PFSK-1 (cell line): Measurements from ENCODE around the gene GFI1B.

Source experiments
- FOXP2 ChIP-seq: optimal IDR thresholded peaks from 2 replicates; pipeline ENCODE3; 2011; ENCODE audit warnings: borderline replicate concordance, control low read depth, inconsistent platforms; ENCODE audit not compliant: insufficient read depth; ENCODE audit errors: extremely low read length, extremely low read depth
- POLR2AphosphoS5 ChIP-seq: IDR thresholded peaks from 2 replicates; pipeline ENCODE4 v1.6.1; 2012; ENCODE audit warnings: low read depth, mild to moderate bottlenecking, control low read depth, low read length, moderate library complexity
- SIN3A ChIP-seq: IDR thresholded peaks from 2 replicates; pipeline ENCODE4 v1.6.1; 2012; ENCODE audit warnings: mild to moderate bottlenecking, low read length, moderate library complexity, borderline replicate concordance; ENCODE audit not compliant: insufficient read depth
- TAF1 ChIP-seq: IDR thresholded peaks from 2 replicates; pipeline ENCODE4 v1.6.1; 2012; ENCODE audit warnings: low read length, control low read depth, borderline replicate concordance; ENCODE audit not compliant: insufficient read depth
- TF ChIP-seq, protein P1 (sequence below), 2 experiments: IDR thresholded peaks; 2 replicates each; pipeline versions ENCODE4 v1.6.1 to v1.8.0; 2011 to 2012; ENCODE audit warnings: low read depth in 2 of 2, low read length in 2 of 2, control low read depth in 1 of 2, inconsistent platforms in 1 of 2, mild to moderate bottlenecking in 1 of 2, moderate library complexity in 1 of 2; ENCODE audit not compliant: insufficient read depth in 1 of 2

DNA sequence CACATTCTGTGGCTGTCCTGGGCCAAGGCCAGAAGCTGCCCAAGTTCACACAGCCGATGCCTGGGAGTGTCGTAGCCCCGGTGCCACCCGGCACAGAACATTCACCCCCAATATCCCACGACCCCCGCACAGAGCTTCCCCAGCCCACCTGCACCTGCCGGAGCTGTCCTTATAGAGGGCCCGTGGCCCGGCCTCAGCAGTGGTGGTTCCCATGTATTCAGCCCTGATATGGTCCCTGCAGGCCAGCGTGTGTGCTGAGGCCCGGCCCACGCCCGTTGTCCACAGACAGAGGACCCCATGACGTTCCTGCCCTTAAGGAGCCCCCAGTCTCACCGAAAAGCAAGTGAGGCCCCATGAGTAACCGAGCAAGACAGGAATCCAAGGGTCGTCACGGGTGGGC, 5.3 kb upstream of the GFI1B start:
- TF ChIP-seq POLR2AphosphoS5 (no peak), TAF1 (no peak), SIN3A (no peak), FOXP2 (no peak)
- TF ChIP-seq, protein P1, sequence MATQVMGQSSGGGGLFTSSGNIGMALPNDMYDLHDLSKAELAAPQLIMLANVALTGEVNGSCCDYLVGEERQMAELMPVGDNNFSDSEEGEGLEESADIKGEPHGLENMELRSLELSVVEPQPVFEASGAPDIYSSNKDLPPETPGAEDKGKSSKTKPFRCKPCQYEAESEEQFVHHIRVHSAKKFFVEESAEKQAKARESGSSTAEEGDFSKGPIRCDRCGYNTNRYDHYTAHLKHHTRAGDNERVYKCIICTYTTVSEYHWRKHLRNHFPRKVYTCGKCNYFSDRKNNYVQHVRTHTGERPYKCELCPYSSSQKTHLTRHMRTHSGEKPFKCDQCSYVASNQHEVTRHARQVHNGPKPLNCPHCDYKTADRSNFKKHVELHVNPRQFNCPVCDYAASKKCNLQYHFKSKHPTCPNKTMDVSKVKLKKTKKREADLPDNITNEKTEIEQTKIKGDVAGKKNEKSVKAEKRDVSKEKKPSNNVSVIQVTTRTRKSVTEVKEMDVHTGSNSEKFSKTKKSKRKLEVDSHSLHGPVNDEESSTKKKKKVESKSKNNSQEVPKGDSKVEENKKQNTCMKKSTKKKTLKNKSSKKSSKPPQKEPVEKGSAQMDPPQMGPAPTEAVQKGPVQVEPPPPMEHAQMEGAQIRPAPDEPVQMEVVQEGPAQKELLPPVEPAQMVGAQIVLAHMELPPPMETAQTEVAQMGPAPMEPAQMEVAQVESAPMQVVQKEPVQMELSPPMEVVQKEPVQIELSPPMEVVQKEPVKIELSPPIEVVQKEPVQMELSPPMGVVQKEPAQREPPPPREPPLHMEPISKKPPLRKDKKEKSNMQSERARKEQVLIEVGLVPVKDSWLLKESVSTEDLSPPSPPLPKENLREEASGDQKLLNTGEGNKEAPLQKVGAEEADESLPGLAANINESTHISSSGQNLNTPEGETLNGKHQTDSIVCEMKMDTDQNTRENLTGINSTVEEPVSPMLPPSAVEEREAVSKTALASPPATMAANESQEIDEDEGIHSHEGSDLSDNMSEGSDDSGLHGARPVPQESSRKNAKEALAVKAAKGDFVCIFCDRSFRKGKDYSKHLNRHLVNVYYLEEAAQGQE (IDR thresholded peaks at IDR 0.05; ENCODE audit: insufficient read depth in 1 of 2, low read depth in 2 of 2, low read length in 2 of 2): no peak
